Pancreas (tissue), 10 donors: Measurements from ENCODE around the gene EVA1C. TPM values are rescaled to one million over a fixed set of nuclear protein-coding genes. Genes with fewer than 3 reads are reported as not detected.

Experiments
- ATAC-seq, 4 donors: fragments of 200-7000 bp; cut with Tn5 transposase; one replicate each; pipeline versions ENCODE4 v1.8.0 to v1.9.1; 2020; ENCODE audit warnings: mild to moderate bottlenecking in 4 of 4, moderate library complexity in 4 of 4
- DNase-seq, 6 donors: peaks; one replicate each; pipeline ENCODE4 v3.0.0-alpha.2; 2020
- FAIRE-seq: peaks from 2 replicates; lab custom pipeline; 2012; peaks lifted over from hg19 to GRCh38; lab: Jason Lieb, UNC
- H3K27ac ChIP-seq, 4 donors: fragments of 200-600 bp; sonication (generic); 1 replicate in 3 of 4; 2 replicates in 1 of 4; pipeline versions ENCODE4 v1.5.0 to v1.8.0; 2020
- H3K27me3 ChIP-seq, 4 donors: fragments of 200-600 bp; one replicate each; pipeline ENCODE4 v1.8.0; 2021
- H3K36me3 ChIP-seq, 3 donors: fragments of 200-600 bp; sonication (generic) in 1 of 3; one replicate each; pipeline versions ENCODE4 v1.5.0 to v1.8.0; 2020 to 2021
- H3K4me1 ChIP-seq, 3 donors: fragments of 200-600 bp; one replicate each; pipeline ENCODE4 v1.8.0; 2021
- H3K4me3 ChIP-seq, 4 donors: fragments of 200-600 bp; sonication (generic) in 2 of 4; one replicate each; pipeline versions ENCODE4 v1.5.0 to v1.8.0; 2020 to 2021
- H3K9me3 ChIP-seq, 4 donors: fragments of 200-600 bp; one replicate each; pipeline ENCODE4 v1.8.0; 2021
- whole genome bisulfite sequencing, 2 donors: extraction: QIAGEN DNeasy Blood & Tissue Kit; methylation state at CpG; one replicate each; pipeline ENCODE4 v1.1.7; 2013; 5-methylcytosine and 5-hydroxymethylcytosine counted together
- intact Hi-C, 3 donors: fragments of 100-400 bp; cut with DNase I; formaldehyde crosslinking; loops; one replicate each; pipeline versions ENCODE4 v1.11.1 to v1.14.2; 2022
- polyA plus RNA-seq, 2 donors: library from polyadenylated mRNA; stranded (reverse); fragments of 200-250 nt; gene quantifications; one replicate each; pipeline ENCODE4 v1.2.3, GENCODE V29; 2013
- total RNA-seq, 6 donors: library from RNA; stranded (reverse); fragmentation: NEBNext Ultra II Directional in 4 of 6; extraction: Animal tissue kit (Norgen Biotek cat#: 25700) in 4 of 6; gene quantifications; one replicate each; pipeline versions ENCODE4 v1.2.1 to v1.2.4, GENCODE V29; 2021 to 2023
- TF ChIP-seq, protein P1 (sequence below), 4 donors: fragments of 200-600 bp; sonication (generic) in 3 of 4; IDR thresholded peaks; one replicate each; pipeline versions ENCODE4 v1.5.0 to v1.8.0; 2021; ENCODE audit warnings: antibody characterized with exemption in 4 of 4
- donor health status: healthy with polysubstance abuse.
- donor health status: DM: no; HTN: no; CAD: no; lungs with moderate emphysema.
- donor health status: DM: no; HTN: no; CAD: no.
- donor health status: control.
- donor health status: control.
- donor health status: Bipolar disorder and iron deficiency.
- donor health status: DM: yes; HTN: yes; CAD: no.
- donor health status: DM: no; HTN: no; CAD: no.
- donor health status: DM: no; HTN: no; CAD: no.
- donor health status: DM: yes; HTN: yes; CAD: no.

Gene EVA1C
- total and polyA plus RNA-seq, 8 donors: 7.9 to 35.9 (median 11.6) TPM

- intact Hi-C loops: no loop called here
- H3K27ac ChIP-seq: no peak overlapping the region
- no peaks in the 10 kb centered on the region for H3K9me3 ChIP-seq
- TF ChIP-seq, protein P1, sequence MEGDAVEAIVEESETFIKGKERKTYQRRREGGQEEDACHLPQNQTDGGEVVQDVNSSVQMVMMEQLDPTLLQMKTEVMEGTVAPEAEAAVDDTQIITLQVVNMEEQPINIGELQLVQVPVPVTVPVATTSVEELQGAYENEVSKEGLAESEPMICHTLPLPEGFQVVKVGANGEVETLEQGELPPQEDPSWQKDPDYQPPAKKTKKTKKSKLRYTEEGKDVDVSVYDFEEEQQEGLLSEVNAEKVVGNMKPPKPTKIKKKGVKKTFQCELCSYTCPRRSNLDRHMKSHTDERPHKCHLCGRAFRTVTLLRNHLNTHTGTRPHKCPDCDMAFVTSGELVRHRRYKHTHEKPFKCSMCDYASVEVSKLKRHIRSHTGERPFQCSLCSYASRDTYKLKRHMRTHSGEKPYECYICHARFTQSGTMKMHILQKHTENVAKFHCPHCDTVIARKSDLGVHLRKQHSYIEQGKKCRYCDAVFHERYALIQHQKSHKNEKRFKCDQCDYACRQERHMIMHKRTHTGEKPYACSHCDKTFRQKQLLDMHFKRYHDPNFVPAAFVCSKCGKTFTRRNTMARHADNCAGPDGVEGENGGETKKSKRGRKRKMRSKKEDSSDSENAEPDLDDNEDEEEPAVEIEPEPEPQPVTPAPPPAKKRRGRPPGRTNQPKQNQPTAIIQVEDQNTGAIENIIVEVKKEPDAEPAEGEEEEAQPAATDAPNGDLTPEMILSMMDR (IDR thresholded peaks at IDR 0.05): no peak
- WGBS, 2 donors: 66% methylated on average over 6 of the region's 6 CpGs
- no peaks in the 10 kb centered on the region for H3K36me3 ChIP-seq
- no peak for DNase-seq
- no peak for ATAC-seq
- no peak for FAIRE-seq
- H3K27me3 ChIP-seq: no peaks in the 10 kb centered on the region
- no peak overlapping the region for H3K4me3 ChIP-seq
- no peaks in the 10 kb centered on the region for H3K4me1 ChIP-seq
These were observed 120.1 kb downstream of the EVA1C start for GRCh38 chr21:32532636-32533035.

DNA sequence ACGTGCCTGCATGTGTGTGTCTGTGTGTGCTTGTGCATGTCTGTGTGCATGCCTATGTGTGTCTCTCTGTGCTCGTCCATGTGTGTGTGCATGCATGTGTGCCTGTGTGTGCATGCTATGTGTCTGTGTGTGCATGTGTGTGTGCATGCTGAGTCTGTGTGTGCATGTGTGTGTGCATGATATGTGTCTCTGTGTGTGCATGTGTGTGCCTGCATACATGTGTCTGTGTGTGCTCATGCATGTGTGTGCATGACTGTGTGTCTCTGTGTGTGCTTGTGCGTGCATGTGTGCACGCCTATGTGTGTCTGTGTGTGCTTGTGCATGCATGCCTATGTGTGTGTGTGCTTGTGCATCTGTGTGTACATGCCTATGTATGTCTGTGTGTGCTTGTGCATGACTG lies 120.5 kb downstream of the EVA1C start:
- TF ChIP-seq, protein P1 (IDR thresholded peaks at IDR 0.05): no peak
- H3K4me1 ChIP-seq: no peaks in the 10 kb centered on the region
- WGBS, 2 donors: 75 to 79% methylated on average over 4 of the region's 4 CpGs
- FAIRE-seq (no peak), DNase-seq (no peak), ATAC-seq (no peak)
- H3K9me3 ChIP-seq: no peaks in the 10 kb centered on the region
- H3K4me3 ChIP-seq: no peak overlapping the region
- H3K36me3 ChIP-seq: no peaks in the 10 kb centered on the region
- intact Hi-C loops: no loop called here
- no peaks in the 10 kb centered on the region for H3K27me3 ChIP-seq
- no peak overlapping the region for H3K27ac ChIP-seq

- Histone ChIP-seq H3K4me1 (no peaks in the 10 kb centered on the region), H3K27ac (no peak overlapping the region), H3K27me3 (no peaks in the 10 kb centered on the region), H3K9me3 (no peaks in the 10 kb centered on the region), H3K4me3 (no peak overlapping the region), H3K36me3 (no peaks in the 10 kb centered on the region)
- intact Hi-C loops: no loop called here
- no peak for FAIRE-seq
- ATAC-seq: no peak
- TF ChIP-seq, protein P1 (IDR thresholded peaks at IDR 0.05): no peak
- DNase-seq: no peak
- 95 to 96% methylated on average over 7 of the region's 7 CpGs for WGBS, 2 donors
These were observed 121.1 kb downstream of the EVA1C start for GRCh38 chr21:32533611-32534010.

- FAIRE-seq (no peak), ATAC-seq (no peak), DNase-seq (no peak)
- no peaks in the 10 kb centered on the region for H3K27me3 ChIP-seq
- no peak overlapping the region for H3K4me3 ChIP-seq
- H3K36me3 ChIP-seq: no peaks in the 10 kb centered on the region
- no peak overlapping the region for H3K27ac ChIP-seq
- WGBS, 2 donors: 88 to 89% methylated on average over 8 of the region's 8 CpGs
- no peaks in the 10 kb centered on the region for H3K9me3 ChIP-seq
- H3K4me1 ChIP-seq: no peaks in the 10 kb centered on the region
- intact Hi-C loops: no loop called here
- TF ChIP-seq, protein P1 (IDR thresholded peaks at IDR 0.05): no peak
These were observed 121.6 kb downstream of the EVA1C start for GRCh38 chr21:32534113-32534512.

DNA sequence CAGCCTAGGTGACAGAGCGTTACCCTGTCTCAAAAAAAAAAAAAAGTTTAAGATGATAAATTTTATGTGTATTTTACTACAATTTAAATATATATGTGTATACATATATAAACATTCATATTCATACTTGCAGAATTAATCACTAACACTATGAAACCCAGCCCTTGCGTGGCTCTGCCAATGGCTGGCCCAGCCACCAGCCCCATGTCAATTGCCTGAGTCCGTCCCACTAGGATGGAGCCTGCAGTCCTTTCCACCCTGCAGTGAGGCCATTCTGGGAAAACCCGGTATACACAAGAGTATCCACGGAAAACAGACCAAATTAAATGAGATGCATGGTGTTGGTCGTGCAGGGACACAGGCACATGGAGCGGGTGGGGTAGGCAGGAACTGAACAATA lies 123.1 kb downstream of the EVA1C start:
- no peaks in the 10 kb centered on the region for H3K4me1 ChIP-seq
- no peaks in the 10 kb centered on the region for H3K27me3 ChIP-seq
- DNase-seq: no peak
- no peaks in the 10 kb centered on the region for H3K9me3 ChIP-seq
- no peak overlapping the region for H3K27ac ChIP-seq
- H3K4me3 ChIP-seq: no peak overlapping the region
- ATAC-seq: no peak
- 98% methylated on average over 7 of the region's 7 CpGs for WGBS, 2 donors
- no peak for FAIRE-seq
- no peaks in the 10 kb centered on the region for H3K36me3 ChIP-seq
- TF ChIP-seq, protein P1 (IDR thresholded peaks at IDR 0.05): no peak
- intact Hi-C loops: no loop called here
